Type B pancreatic cell (in vitro differentiated cells): ENCODE results near the gene CYP27A1. TPM values are rescaled to one million over a fixed set of nuclear protein-coding genes. Genes with fewer than 3 reads are reported as not detected.
"Not testable (repeated sequence)": the region's sequence is repeated elsewhere in the genome, so short reads cannot be mapped to it uniquely, and the experiment has no call there.

Source experiments
- DNase-seq: peaks from one replicate; pipeline ENCODE4 v3.0.0; 2021; ENCODE audit warnings: mixed read lengths; ENCODE audit not compliant: unreplicated experiment; ENCODE audit errors: extremely low spot score
- H3K27ac Mint-ChIP-seq: 2 replicates; pipeline ENCODE4 v1.8.0; 2021; ENCODE audit warnings: mild to moderate bottlenecking, mixed read lengths
- H3K27me3 Mint-ChIP-seq: 2 replicates; pipeline ENCODE4 v1.8.0; 2021; ENCODE audit warnings: mixed read lengths
- H3K36me3 Mint-ChIP-seq: 2 replicates; pipeline ENCODE4 v1.8.0; 2021; ENCODE audit warnings: mixed read lengths
- H3K4me1 Mint-ChIP-seq: one replicate; pipeline ENCODE4 v1.8.0; 2021; ENCODE audit warnings: mixed read lengths; ENCODE audit not compliant: unreplicated experiment
- H3K4me3 Mint-ChIP-seq: 2 replicates; pipeline ENCODE4 v1.8.0; 2021; ENCODE audit warnings: mild to moderate bottlenecking, mixed read lengths
- H3K9me3 Mint-ChIP-seq: 2 replicates; pipeline ENCODE4 v1.8.0; 2021; ENCODE audit warnings: mixed read lengths
- CTCF ChIP-seq: fragments of 200-600 bp; sonication (generic); conservative IDR thresholded peaks from 2 replicates; pipeline ENCODE4 v1.5.0; 2021; ENCODE audit warnings: antibody characterized with exemption, mild to moderate bottlenecking
- total RNA-seq: library from RNA; stranded (reverse); gene quantifications from 2 replicates; pipeline ENCODE4 v1.2.1, GENCODE V29; 2021; ENCODE audit warnings: low replicate concordance

The CYP27A1 gene
- total RNA-seq, 1 donor from 2014 or later: 6.9 TPM

GRCh38 chr2:218755567-218756404 lies 26.2 kb upstream of the CYP27A1 start:
- no peak for DNase-seq
- Mint-ChIP-seq H3K36me3 (peaks cover 22% of the 10 kb centered on the region), H3K4me1 (no peaks in the 10 kb centered on the region), H3K9me3 (no peaks in the 10 kb centered on the region), H3K27me3 (no peaks in the 10 kb centered on the region), H3K4me3 (no peak overlapping the region), H3K27ac (no peak overlapping the region)
- TF ChIP-seq CTCF: no peak

- no peak overlapping the region for H3K27ac Mint-ChIP-seq
- no peaks in the 10 kb centered on the region for H3K9me3 Mint-ChIP-seq
- DNase-seq: no peak
- peaks cover 19% of the 10 kb centered on the region for H3K36me3 Mint-ChIP-seq
- no peak overlapping the region for H3K4me3 Mint-ChIP-seq
- no peaks in the 10 kb centered on the region for H3K27me3 Mint-ChIP-seq
- TF ChIP-seq CTCF: no peak
- H3K4me1 Mint-ChIP-seq: no peaks in the 10 kb centered on the region
Observed at GRCh38 chr2:218756599-218757377, 25.2 kb upstream of the CYP27A1 start.

- no peak overlapping the region for H3K27ac Mint-ChIP-seq
- no peak overlapping the region for H3K4me3 Mint-ChIP-seq
- no peaks in the 10 kb centered on the region for H3K27me3 Mint-ChIP-seq
- DNase-seq: no peak
- no peaks in the 10 kb centered on the region for H3K9me3 Mint-ChIP-seq
- no peaks in the 10 kb centered on the region for H3K4me1 Mint-ChIP-seq
- no peak for TF ChIP-seq CTCF
- H3K36me3 Mint-ChIP-seq: peaks cover 5% of the 10 kb centered on the region
Observed at GRCh38 chr2:218761795-218762194, 20.2 kb upstream of the CYP27A1 start.

- H3K9me3 Mint-ChIP-seq, H3K4me1 Mint-ChIP-seq, DNase-seq, H3K27ac Mint-ChIP-seq, H3K4me3 Mint-ChIP-seq, H3K27me3 Mint-ChIP-seq: not testable (repeated sequence)
- peaks cover 17% of the 10 kb centered on the region for H3K36me3 Mint-ChIP-seq
Observed at GRCh38 chr2:218772759-218773158, 9.2 kb upstream of the CYP27A1 start.

- Mint-ChIP-seq H3K36me3 (peaks cover 17% of the 10 kb centered on the region), H3K27me3 (no peaks in the 10 kb centered on the region), H3K4me3 (no peak overlapping the region), H3K4me1 (no peaks in the 10 kb centered on the region), H3K9me3 (peaks cover 5% of the 10 kb centered on the region), H3K27ac (no peak overlapping the region)
- TF ChIP-seq CTCF: no peak
- no peak for DNase-seq
Observed at GRCh38 chr2:218773881-218774280, 8.1 kb upstream of the CYP27A1 start.

- Mint-ChIP-seq H3K4me1 (peaks cover 9% of the 10 kb centered on the region), H3K27ac (no peak overlapping the region), H3K27me3 (peaks cover 9% of the 10 kb centered on the region), H3K4me3 (no peak overlapping the region), H3K36me3 (peaks cover 17% of the 10 kb centered on the region), H3K9me3 (peaks cover 5% of the 10 kb centered on the region)
- no peak for TF ChIP-seq CTCF
- DNase-seq: no peak
Observed at GRCh38 chr2:218776488-218776887, 5.5 kb upstream of the CYP27A1 start.
